ENCODE measurements around the gene HAND2. TPM values are rescaled to one million over a fixed set of nuclear protein-coding genes. Genes with fewer than 3 reads are reported as not detected.

The HAND2 gene
- total and polyA plus RNA-seq, 2 experiments from 2014 or later = 0.15 TPM; not detected in 1

DNA sequence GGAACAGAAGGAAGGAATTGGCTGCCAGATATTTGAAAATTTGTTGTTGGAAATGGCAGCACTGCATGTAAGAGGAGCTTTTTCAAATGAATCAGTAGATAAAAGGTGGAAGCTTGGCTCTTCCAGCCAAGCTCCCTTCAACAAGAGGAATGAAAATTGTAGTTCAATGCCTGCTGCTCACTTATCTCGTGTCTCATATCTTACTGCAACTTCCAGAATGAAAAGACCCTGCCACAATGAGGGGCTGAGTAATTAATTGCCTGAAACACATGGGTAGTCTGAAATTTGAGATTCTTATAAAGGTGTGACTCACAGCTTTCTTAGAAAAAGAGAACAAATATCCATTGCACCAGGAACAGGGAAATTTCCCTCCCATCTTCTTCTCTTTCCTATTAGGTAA is 53.0 kb downstream of the HAND2 start:
- DNase-seq (ENCODE audit: low spot score) (no peak), ATAC-seq (no peak)
- H3K27ac ChIP-seq (ENCODE audit: low read depth) = no peak overlapping the region
- TF ChIP-seq JUNB (IDR thresholded peaks at IDR 0.05; ENCODE audit: unreplicated experiment) (no peak), CREB1 (CRISPR knock-in tag; IDR thresholded peaks at IDR 0.05; ENCODE audit: low read depth) (no peak), POLR2AphosphoS5 (IDR thresholded peaks at IDR 0.05; ENCODE audit: low read depth) (no peak), ZNF331 (CRISPR knock-in tag; IDR thresholded peaks at IDR 0.05; ENCODE audit: low read depth) (no peak), NANOG (IDR thresholded peaks at IDR 0.05; ENCODE audit: borderline replicate concordance) (no peak), EZH2 (IDR thresholded peaks at IDR 0.05; ENCODE audit: low read depth, unreplicated experiment) (no peak), EZH2phosphoT487 (IDR thresholded peaks at IDR 0.05; ENCODE audit: unreplicated experiment) (no peak), STAT1 (IDR thresholded peaks at IDR 0.05; ENCODE audit: unreplicated experiment) (no peak), REST (IDR thresholded peaks at IDR 0.05; ENCODE audit: unreplicated experiment) (no peak), ZNF114 (CRISPR knock-in tag; IDR thresholded peaks at IDR 0.05) (no peak)
- TF ChIP-seq, protein P1, sequence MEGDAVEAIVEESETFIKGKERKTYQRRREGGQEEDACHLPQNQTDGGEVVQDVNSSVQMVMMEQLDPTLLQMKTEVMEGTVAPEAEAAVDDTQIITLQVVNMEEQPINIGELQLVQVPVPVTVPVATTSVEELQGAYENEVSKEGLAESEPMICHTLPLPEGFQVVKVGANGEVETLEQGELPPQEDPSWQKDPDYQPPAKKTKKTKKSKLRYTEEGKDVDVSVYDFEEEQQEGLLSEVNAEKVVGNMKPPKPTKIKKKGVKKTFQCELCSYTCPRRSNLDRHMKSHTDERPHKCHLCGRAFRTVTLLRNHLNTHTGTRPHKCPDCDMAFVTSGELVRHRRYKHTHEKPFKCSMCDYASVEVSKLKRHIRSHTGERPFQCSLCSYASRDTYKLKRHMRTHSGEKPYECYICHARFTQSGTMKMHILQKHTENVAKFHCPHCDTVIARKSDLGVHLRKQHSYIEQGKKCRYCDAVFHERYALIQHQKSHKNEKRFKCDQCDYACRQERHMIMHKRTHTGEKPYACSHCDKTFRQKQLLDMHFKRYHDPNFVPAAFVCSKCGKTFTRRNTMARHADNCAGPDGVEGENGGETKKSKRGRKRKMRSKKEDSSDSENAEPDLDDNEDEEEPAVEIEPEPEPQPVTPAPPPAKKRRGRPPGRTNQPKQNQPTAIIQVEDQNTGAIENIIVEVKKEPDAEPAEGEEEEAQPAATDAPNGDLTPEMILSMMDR (conservative IDR thresholded peaks at IDR 0.05; ENCODE audit: low read depth in 2 of 2) = no peak
- TF ChIP-seq, protein P2, sequence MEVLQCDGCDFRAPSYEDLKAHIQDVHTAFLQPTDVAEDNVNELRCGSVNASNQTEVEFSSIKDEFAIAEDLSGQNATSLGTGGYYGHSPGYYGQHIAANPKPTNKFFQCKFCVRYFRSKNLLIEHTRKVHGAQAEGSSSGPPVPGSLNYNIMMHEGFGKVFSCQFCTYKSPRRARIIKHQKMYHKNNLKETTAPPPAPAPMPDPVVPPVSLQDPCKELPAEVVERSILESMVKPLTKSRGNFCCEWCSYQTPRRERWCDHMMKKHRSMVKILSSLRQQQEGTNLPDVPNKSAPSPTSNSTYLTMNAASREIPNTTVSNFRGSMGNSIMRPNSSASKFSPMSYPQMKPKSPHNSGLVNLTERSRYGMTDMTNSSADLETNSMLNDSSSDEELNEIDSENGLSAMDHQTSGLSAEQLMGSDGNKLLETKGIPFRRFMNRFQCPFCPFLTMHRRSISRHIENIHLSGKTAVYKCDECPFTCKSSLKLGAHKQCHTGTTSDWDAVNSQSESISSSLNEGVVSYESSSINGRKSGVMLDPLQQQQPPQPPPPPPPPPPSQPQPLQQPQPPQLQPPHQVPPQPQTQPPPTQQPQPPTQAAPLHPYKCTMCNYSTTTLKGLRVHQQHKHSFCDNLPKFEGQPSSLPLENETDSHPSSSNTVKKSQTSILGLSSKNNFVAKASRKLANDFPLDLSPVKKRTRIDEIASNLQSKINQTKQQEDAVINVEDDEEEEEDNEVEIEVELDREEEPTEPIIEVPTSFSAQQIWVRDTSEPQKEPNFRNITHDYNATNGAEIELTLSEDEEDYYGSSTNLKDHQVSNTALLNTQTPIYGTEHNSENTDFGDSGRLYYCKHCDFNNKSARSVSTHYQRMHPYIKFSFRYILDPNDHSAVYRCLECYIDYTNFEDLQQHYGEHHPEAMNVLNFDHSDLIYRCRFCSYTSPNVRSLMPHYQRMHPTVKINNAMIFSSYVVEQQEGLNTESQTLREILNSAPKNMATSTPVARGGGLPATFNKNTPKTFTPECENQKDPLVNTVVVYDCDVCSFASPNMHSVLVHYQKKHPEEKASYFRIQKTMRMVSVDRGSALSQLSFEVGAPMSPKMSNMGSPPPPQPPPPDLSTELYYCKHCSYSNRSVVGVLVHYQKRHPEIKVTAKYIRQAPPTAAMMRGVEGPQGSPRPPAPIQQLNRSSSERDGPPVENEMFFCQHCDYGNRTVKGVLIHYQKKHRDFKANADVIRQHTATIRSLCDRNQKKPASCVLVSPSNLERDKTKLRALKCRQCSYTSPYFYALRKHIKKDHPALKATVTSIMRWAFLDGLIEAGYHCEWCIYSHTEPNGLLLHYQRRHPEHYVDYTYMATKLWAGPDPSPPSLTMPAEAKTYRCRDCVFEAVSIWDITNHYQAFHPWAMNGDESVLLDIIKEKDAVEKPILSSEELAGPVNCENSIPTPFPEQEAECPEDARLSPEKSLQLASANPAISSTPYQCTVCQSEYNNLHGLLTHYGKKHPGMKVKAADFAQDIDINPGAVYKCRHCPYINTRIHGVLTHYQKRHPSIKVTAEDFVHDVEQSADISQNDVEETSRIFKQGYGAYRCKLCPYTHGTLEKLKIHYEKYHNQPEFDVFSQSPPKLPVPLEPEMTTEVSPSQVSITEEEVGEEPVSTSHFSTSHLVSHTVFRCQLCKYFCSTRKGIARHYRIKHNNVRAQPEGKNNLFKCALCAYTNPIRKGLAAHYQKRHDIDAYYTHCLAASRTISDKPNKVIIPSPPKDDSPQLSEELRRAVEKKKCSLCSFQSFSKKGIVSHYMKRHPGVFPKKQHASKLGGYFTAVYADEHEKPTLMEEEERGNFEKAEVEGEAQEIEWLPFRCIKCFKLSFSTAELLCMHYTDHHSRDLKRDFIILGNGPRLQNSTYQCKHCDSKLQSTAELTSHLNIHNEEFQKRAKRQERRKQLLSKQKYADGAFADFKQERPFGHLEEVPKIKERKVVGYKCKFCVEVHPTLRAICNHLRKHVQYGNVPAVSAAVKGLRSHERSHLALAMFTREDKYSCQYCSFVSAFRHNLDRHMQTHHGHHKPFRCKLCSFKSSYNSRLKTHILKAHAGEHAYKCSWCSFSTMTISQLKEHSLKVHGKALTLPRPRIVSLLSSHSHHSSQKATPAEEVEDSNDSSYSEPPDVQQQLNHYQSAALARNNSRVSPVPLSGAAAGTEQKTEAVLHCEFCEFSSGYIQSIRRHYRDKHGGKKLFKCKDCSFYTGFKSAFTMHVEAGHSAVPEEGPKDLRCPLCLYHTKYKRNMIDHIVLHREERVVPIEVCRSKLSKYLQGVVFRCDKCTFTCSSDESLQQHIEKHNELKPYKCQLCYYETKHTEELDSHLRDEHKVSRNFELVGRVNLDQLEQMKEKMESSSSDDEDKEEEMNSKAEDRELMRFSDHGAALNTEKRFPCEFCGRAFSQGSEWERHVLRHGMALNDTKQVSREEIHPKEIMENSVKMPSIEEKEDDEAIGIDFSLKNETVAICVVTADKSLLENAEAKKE (CRISPR knock-in tag; IDR thresholded peaks at IDR 0.05) = no peak
- TF ChIP-seq, protein P3, sequence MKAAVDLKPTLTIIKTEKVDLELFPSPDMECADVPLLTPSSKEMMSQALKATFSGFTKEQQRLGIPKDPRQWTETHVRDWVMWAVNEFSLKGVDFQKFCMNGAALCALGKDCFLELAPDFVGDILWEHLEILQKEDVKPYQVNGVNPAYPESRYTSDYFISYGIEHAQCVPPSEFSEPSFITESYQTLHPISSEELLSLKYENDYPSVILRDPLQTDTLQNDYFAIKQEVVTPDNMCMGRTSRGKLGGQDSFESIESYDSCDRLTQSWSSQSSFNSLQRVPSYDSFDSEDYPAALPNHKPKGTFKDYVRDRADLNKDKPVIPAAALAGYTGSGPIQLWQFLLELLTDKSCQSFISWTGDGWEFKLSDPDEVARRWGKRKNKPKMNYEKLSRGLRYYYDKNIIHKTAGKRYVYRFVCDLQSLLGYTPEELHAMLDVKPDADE (IDR thresholded peaks at IDR 0.05) = no peak
- H4K20me1 ChIP-seq (replicated peaks; ENCODE audit: insufficient read depth) = no peaks in the 10 kb centered on the region
- no peaks in the 10 kb centered on the region for H3K27me3 ChIP-seq (ENCODE audit: insufficient read depth)
- H3K36me3 ChIP-seq (ENCODE audit: insufficient read depth) = no peaks in the 10 kb centered on the region
- no peak overlapping the region for H3K4me3 Mint-ChIP-seq
- H2AFZ ChIP-seq = no peak overlapping the region
- no peak overlapping the region for H3K4me2 ChIP-seq
- no peaks in the 10 kb centered on the region for H3K79me2 ChIP-seq (replicated peaks; ENCODE audit: insufficient read depth)
- no peaks in the 10 kb centered on the region for H3K4me1 ChIP-seq (ENCODE audit: insufficient read depth)
- H3K4me1 Mint-ChIP-seq = peaks cover 4% of the 10 kb centered on the region; the same call in 2 of the 3 replicates
- H3K27ac Mint-ChIP-seq = no peak overlapping the region
- H3K4me3 ChIP-seq = no peak overlapping the region
- H3K9me2 ChIP-seq (ENCODE audit: insufficient read depth) = no peaks in the 10 kb centered on the region
- H3K36me3 Mint-ChIP-seq (ENCODE audit: low read depth) = no peaks in the 10 kb centered on the region
- H3K9me3 Mint-ChIP-seq = no peaks in the 10 kb centered on the region
- no peaks in the 10 kb centered on the region; the same call in 1 of the 2 replicates for H3F3A ChIP-seq (replicated peaks; ENCODE audit: low read depth)
- H3K27me3 Mint-ChIP-seq (ENCODE audit: insufficient read depth, low read depth, poor library complexity) = peaks cover 2% of the 10 kb centered on the region

All from GM23338 (cell line).